OCI-LY3 (cell line): ENCODE measurements around the gene SCYGR8.

ENCODE experiments used
- CTCF ChIP-seq: fragments of 200-600, 300-600 bp; sonication (generic); IDR thresholded peaks from 2 replicates; pipeline ENCODE4 v1.5.1; 2014; ENCODE audit warnings: antibody characterized with exemption, low read length, low read depth
- EZH2phosphoT487 ChIP-seq: fragments of 200-600 bp; shearing (Covaris generic); IDR thresholded peaks from 2 replicates; pipeline ENCODE4 v1.6.1; 2018; ENCODE audit warnings: antibody characterized with exemption, mixed run types, low read depth

GRCh38 chr2:227696990-227697679 is 48.6 kb upstream of the SCYGR8 start:
- no peak for TF ChIP-seq CTCF
- no peak for TF ChIP-seq EZH2phosphoT487
